Hair follicular keratinocyte (primary cell): Measurements from ENCODE around the gene PSTPIP1. TPM values are rescaled to one million over a fixed set of nuclear protein-coding genes. Genes with fewer than 3 reads are reported as not detected.

Experiments
- total RNA-seq: library from RNA; depleted of rRNA; stranded (reverse); fragments of >200 nt; gene quantifications from 2 replicates; pipeline ENCODE4 v1.2.3, GENCODE V29; 2015

Gene PSTPIP1
- 4.6 and 11.1 TPM in 2 replicates for total RNA-seq

GRCh38 chr15:76994971-76995945 lies at the start of gene PSTPIP1:
TSS of gene PSTPIP1 (plus strand) at chr15:76995126. CDS start at chr15:76995574, 448 bp downstream.

DNA sequence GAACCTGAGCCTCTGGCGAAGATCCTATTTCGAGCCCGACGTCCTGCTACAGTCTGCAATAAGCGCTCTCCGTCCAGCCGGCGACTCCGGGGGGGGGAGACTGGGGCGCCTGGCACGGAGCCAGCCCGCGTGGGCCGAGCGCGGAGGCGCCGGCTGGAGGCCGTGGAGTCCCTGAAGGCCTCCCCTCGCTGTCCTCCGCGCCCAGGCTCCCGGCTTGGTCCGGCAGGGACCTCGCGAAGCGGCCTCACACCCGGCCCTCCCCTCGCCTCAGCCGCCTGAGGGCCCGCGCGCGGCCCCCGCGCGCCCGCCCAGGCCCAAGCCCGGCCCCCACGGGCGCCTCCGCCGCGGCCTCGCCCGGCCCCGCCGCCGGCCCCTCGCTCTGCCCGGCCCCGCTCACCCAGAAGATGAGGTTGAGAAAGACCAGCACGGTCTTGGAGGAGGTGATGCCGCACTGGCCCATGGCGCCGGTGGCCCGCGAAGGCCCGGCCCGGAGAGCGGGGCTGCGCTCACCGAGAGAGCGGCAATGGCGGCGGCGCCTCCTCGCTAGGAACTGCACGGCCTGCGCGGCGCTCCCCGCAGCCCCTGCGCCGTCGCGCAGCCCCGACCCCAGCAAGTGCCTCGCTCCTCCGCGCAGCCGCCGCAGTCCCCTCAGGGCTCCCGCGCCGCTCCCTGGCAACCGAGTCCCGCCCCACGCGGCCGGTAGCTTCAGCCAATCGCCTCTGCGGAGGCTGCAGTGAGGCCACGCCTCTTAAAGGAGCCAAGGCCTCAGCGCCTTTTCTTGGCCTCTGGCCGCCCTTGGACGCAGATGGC lies 75.8 kb downstream of the PSTPIP1 start, which contains the start of gene TSPAN3:
Gene TSPAN3, minus strand, starts transcription at position 615 of the 810 bp plus-strand sequence. Its CDS starts 155 bp downstream, at position 460.

Other genes starting within 250 kb of the PSTPIP1 start
- gene SCAPER, start 89.8 kb upstream of the PSTPIP1 start, total RNA-seq = 5.9 and 14.6 TPM in 2 replicates
- gene RCN2, start 63.4 kb upstream of the PSTPIP1 start, total RNA-seq = 62.2 and 74.5 TPM in 2 replicates
- 86.9 and 87.2 TPM in 2 replicates for gene TSPAN3, start 76.0 kb downstream of the PSTPIP1 start, total RNA-seq